ENCODE results near the gene SEC63.
A peak's percentile ranks its signal among the peaks of the same experiment; 100 is the strongest.

The SEC63 gene

GRCh38 chr6:107819217-107819616 is 138.8 kb downstream of the SEC63 start:
- peak in 1 of 2 donors; percentile 21 for DNase-seq (ENCODE audit: low read depth in 2 of 2)

GRCh38 chr6:107818272-107818671 is 139.7 kb downstream of the SEC63 start:
- no peak for DNase-seq (ENCODE audit: low read depth in 2 of 2)

GRCh38 chr6:107817784-107818183 is 140.2 kb downstream of the SEC63 start:
- no peak for DNase-seq (ENCODE audit: low read depth in 2 of 2)

All from stimulated activated CD8-positive, alpha-beta memory T cell treated with anti-CD3 and anti-CD28 coated beads, Interleukin-7, amount 100 ng/mL, for 4 hours (primary cell).